Activated CD4-positive, alpha-beta memory T cell treated with anti-CD3 and anti-CD28 coated beads for 36 hours (primary cell): ENCODE measurements around the gene FUOM. TPM values are rescaled to one million over a fixed set of nuclear protein-coding genes. Genes with fewer than 3 reads are reported as not detected.

Experiments
- CTCF ChIA-PET: fragments of 350-600 bp; sonication (Branson Sonifier 250); formaldehyde crosslinking; loops from one replicate; lab custom pipeline; 2021; ENCODE audit warnings: antibody characterized with exemption, inconsistent platforms; lab: Charles Lee
- POLR2A ChIA-PET: fragments of 350-600 bp; sonication (Branson Sonifier 250); formaldehyde crosslinking; loops from one replicate; lab custom pipeline; 2021; ENCODE audit warnings: antibody characterized with exemption; lab: Charles Lee
- DNase-seq: peaks from one replicate; pipeline ENCODE4 v3.0.0-alpha.2; 2020
- H3K27ac Mint-ChIP-seq: one replicate; pipeline ENCODE4 v1.8.0; 2021; ENCODE audit warnings: mixed read lengths
- H3K27me3 Mint-ChIP-seq: one replicate; pipeline ENCODE4 v1.8.0; 2021; ENCODE audit warnings: mixed read lengths
- H3K36me3 Mint-ChIP-seq: one replicate; pipeline ENCODE4 v1.8.0; 2021; ENCODE audit warnings: mixed read lengths
- H3K4me1 Mint-ChIP-seq: one replicate; pipeline ENCODE4 v1.8.0; 2021; ENCODE audit warnings: low read depth, mixed read lengths
- H3K4me3 Mint-ChIP-seq: one replicate; pipeline ENCODE4 v1.8.0; 2021; ENCODE audit warnings: mild to moderate bottlenecking, mixed read lengths
- H3K9me3 Mint-ChIP-seq: one replicate; pipeline ENCODE4 v1.8.0; 2021; ENCODE audit warnings: mixed read lengths
- intact Hi-C: fragments of 100-400 bp; cut with micrococcal nuclease; formaldehyde crosslinking; loops from one replicate; pipeline ENCODE4 v1.15.1; 2023
- total RNA-seq, 2 experiments: library from RNA; stranded (reverse); gene quantifications; one replicate each; pipeline ENCODE4 v1.2.3, GENCODE V29; 2021

The FUOM gene
- total RNA-seq, 2 experiments from 2014 or later = 46.5 to 49.8 TPM

DNA sequence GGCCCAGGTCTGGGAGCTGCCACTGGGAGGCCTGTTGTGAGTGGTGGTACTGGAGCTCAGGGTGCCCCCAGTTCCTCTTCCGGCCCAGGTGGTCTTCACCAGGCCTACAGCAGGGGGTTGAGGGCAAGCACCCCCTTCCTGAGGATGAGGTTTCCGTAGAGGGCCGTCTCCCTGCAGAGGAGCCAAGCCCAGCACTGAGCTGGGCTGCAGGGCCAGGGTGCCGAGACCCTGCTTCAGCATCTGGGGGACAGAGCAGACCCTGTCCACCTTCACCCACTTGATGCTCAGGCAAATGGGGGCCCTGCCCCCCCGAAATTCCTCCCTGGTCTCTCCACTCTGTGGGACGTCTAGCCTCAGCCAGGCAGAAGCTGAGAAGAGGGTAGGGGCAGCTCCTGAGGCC lies 2.6 kb downstream of the FUOM start:
- Mint-ChIP-seq H3K36me3 (peaks cover 3% of the 10 kb centered on the region), H3K9me3 (no peaks in the 10 kb centered on the region), H3K27ac (no peak overlapping the region), H3K4me1 (peaks cover 3% of the 10 kb centered on the region), H3K27me3 (no peaks in the 10 kb centered on the region), H3K4me3 (no peak overlapping the region)
- CTCF ChIA-PET = no interaction called here
- intact Hi-C loops = loop anchor here (5.0 kb wide), 2 partner anchors 37 to 48 kb away; partner anchors contain the start of genes MTG1, TUBGCP2 and ZNF511
- DNase-seq = no peak
- POLR2A ChIA-PET = no interaction called here

DNA sequence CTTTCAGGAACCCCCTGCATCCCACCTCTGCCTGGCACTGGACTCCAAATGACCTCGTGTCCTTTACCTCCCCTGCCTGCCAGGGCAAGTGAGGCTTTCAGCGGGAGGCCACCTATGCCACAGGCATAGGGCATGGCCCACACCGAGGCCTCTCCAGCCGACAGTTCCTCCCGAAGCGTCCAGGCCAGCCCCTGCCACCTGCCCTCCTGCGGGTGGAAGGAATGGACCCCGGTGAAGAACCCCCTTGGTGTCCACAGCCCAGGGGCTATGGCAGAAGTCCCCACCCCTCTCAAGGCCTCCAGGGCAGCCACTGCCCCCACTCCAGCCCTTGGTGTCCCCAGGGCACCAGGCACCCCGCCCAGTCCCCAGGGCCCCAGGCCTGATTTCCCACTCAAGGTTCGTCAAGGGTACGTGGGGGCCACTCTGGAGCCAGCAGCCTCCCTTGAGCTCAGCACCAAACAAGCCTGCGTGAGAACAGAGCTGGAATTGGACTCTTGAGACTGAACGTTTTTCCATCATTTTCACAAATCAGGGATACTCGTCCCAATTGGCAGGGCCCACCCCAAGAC lies 3.1 kb downstream of the FUOM start:
- H3K4me3 Mint-ChIP-seq = no peak overlapping the region
- CTCF ChIA-PET = no interaction called here
- peaks cover 3% of the 10 kb centered on the region for H3K4me1 Mint-ChIP-seq
- POLR2A ChIA-PET = no interaction called here
- no peak for DNase-seq
- intact Hi-C loops = loop anchor here (5.0 kb wide), 2 partner anchors 38 to 47 kb away; partner anchors contain the start of genes MTG1, TUBGCP2 and ZNF511
- peaks cover 3% of the 10 kb centered on the region for H3K36me3 Mint-ChIP-seq
- no peak overlapping the region for H3K27ac Mint-ChIP-seq
- no peaks in the 10 kb centered on the region for H3K9me3 Mint-ChIP-seq
- H3K27me3 Mint-ChIP-seq = no peaks in the 10 kb centered on the region

DNA sequence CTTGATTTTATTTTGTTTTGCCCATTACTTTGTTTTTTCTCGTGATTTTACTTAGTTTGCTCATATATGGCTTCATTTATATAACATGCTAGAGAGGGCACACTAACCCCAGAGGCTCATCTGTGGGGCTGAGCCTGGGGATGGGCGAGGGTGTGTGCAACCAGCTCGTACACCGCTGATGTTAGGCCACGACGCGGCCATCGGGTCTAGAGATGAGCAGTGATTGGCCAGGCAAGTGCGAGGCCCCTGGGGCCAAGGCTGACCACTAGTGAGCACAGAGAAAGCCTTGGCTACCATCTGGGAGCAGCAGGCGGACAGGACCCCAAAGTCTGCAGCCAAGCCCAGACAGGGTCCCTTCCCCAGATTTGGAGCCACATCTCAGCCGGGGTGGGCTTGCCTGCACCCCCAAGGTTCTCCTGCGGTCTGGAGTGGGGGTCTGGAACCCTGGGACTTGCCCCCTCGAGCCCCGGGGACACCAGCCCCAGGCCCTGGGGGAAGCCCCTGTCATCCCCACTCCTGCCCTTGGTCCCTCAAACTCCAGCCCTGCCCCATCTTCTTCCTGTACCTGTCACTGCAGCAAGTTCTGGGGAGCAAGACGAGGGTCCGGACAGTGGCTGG lies 3.7 kb downstream of the FUOM start:
- CTCF ChIA-PET = interaction anchor here (1.4 kb wide), 1 partner anchor 24 kb away, joined by 8 read pairs; no protein-coding TSS in a partner anchor
- H3K27ac Mint-ChIP-seq = no peak overlapping the region
- no peak overlapping the region for H3K4me3 Mint-ChIP-seq
- peaks cover 4% of the 10 kb centered on the region for H3K4me1 Mint-ChIP-seq
- H3K9me3 Mint-ChIP-seq = no peaks in the 10 kb centered on the region
- peaks cover 3% of the 10 kb centered on the region for H3K27me3 Mint-ChIP-seq
- POLR2A ChIA-PET = no interaction called here
- peaks cover 3% of the 10 kb centered on the region for H3K36me3 Mint-ChIP-seq
- intact Hi-C loops = no loop called here
- no peak for DNase-seq

DNA sequence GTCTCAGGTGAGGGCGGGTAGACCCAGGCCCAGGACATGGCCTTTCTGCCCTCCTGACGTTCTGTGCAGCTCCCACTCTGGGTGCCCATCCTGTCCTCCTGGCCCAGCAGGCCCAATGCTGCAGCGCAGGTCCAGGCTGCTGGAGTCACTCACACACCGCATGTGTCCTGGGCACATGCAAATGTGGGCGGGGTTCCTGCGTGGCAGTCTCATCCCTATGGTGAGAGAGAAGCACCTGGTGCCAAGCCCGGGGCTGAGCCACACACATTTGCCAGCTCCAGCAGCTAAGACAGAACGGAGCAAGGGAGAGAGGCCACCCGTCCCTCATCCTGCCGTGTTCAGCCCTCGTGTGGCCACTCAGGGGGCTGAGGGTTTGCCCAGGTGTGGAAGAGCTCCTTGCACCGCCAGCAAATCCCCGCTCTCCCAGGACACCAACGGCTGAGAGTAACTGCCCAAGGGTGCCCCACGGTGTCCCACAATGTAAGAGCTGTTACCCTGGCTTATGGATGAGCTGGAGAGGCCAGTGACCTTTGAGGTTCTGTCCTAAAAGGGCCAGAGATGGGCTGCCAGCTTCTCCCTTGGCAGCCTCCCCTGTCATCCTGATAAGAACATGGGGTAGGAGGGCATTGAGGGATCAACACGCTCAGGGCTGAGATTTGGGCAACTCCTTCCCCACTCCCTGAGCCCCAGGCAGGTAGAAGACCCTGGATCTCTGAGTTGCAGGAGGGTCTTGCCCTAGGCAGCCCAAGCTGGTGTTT lies 4.4 kb downstream of the FUOM start:
- no peak overlapping the region for H3K4me3 Mint-ChIP-seq
- DNase-seq = no peak
- intact Hi-C loops = no loop called here
- ChIA-PET POLR2A (no interaction called here), CTCF (interaction anchor here (1.4 kb wide), 1 partner anchor 24 kb away, joined by 8 read pairs; no protein-coding TSS in a partner anchor)
- peaks cover 3% of the 10 kb centered on the region for H3K36me3 Mint-ChIP-seq
- H3K9me3 Mint-ChIP-seq = no peaks in the 10 kb centered on the region
- peaks cover 7% of the 10 kb centered on the region for H3K4me1 Mint-ChIP-seq
- no peak overlapping the region for H3K27ac Mint-ChIP-seq
- peaks cover 5% of the 10 kb centered on the region for H3K27me3 Mint-ChIP-seq

DNA sequence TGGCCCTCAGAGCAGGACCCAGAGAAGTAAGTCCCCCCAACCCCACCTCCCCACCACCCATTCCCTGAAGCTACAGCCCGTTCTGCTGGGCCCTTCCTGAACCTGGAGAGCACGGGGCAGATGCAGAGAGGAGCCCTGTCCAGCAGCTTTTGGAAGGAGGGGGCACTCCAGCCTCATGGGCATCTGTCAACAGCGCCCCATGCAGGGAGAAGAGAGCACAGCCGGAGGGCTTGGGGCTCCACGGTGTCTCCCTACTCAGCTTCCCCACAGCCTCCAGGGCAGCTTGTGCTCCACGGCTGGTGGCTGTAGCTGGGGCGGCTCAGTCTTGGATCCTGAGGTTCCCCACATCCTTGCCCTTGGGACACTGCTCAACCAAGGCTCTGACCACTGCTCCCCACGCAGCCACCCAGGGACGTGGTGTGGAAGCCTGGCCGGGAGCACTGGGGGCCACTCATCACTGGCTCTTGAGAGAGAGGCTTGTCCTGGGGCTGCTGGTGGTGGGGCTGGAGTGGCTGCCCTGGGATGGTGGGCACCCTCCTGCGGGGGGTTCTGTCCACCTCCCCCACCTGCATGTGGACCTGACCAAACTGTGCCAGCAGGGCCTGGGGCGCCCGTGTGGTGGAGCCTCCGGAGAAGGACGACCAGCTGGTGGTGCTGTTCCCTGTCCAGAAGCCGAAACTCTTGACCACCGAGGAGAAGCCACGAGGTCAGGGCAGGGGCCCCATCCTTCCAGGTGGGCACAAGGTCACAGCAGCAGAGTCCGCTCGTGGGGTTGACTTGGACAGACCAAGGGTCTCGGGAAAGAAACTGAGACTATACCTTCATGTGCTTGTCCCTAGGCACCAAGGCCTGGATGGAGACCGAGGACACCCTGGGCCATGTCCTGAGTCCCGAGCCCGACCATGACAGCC lies 6.2 kb downstream of the FUOM start:
- Mint-ChIP-seq H3K4me3 (no peak overlapping the region), H3K4me1 (peaks cover 7% of the 10 kb centered on the region), H3K27ac (no peak overlapping the region), H3K9me3 (no peaks in the 10 kb centered on the region), H3K27me3 (peaks cover 5% of the 10 kb centered on the region), H3K36me3 (peaks cover 3% of the 10 kb centered on the region)
- ChIA-PET POLR2A (no interaction called here), CTCF (interaction anchor here (0.6 to 1.1 kb wide), 2 partner anchors 22 to 44 kb away, joined by 3 read pairs; no protein-coding TSS in a partner anchor)
- intact Hi-C loops = no loop called here
- no peak for DNase-seq

DNA sequence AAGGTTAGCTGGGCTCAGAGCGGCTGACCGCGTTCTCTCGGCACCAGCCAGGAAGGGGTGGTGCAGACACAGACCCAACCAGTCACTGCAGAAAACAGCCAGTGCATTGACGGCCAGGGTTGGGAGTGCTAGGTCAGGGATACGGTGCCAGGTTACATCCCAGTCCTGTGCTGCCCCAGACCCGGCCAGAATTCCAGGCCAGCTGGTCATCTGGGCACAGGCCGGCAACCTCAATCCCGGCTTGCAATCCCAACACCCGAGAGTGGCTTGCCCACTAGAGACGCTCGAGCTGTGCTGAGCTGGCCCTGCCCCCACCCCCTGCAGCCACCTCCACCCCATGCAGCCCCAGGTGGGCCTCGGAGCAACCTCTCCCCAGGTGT lies 6.9 kb downstream of the FUOM start:
- peaks cover 3% of the 10 kb centered on the region for H3K4me1 Mint-ChIP-seq
- CTCF ChIA-PET = interaction anchor here (1.1 kb wide), 1 partner anchor 43 kb away, joined by 3 read pairs; no protein-coding TSS in a partner anchor
- no peak overlapping the region for H3K27ac Mint-ChIP-seq
- DNase-seq = no peak
- intact Hi-C loops = no loop called here
- no peaks in the 10 kb centered on the region for H3K9me3 Mint-ChIP-seq
- POLR2A ChIA-PET = no interaction called here
- no peak overlapping the region for H3K4me3 Mint-ChIP-seq
- H3K36me3 Mint-ChIP-seq = no peaks in the 10 kb centered on the region
- H3K27me3 Mint-ChIP-seq = peaks cover 5% of the 10 kb centered on the region

DNA sequence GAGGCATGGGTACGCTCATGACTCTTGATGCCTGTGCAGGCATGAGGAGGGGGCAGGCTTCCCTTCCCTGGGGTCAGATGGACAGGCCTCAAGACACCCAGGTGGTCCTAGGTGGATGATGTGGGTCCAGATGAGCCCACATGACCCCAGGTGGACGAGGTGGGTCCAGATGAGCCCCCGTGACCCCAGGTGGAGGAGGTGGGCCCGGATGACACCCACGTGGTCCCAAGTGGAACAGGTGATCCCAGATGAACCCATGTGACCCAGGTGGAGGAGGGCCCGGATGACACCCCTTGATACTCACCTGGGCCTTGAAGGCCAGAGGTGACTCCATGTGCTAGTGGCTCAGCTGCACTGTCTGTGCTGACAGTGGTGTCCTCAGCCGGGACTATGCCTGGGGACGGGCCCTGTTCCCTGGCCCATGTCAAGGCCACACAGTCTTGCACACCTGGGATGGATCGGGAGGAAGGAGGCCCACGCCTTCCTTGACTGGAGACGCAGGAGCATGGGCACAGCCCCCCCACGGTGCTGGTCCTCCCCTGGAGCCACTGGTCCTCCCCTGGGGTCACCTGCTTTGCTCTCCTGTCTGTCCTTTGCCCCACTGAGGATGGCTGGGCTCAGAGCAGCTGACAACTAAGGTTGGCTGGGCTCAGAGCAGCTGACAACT lies 7.4 kb downstream of the FUOM start:
- ChIA-PET CTCF (no interaction called here), POLR2A (no interaction called here)
- Mint-ChIP-seq H3K36me3 (no peaks in the 10 kb centered on the region), H3K9me3 (no peaks in the 10 kb centered on the region), H3K4me3 (no peak overlapping the region), H3K27ac (no peak overlapping the region), H3K4me1 (peaks cover 3% of the 10 kb centered on the region), H3K27me3 (peaks cover 10% of the 10 kb centered on the region)
- no peak for DNase-seq
- intact Hi-C loops = no loop called here

DNA sequence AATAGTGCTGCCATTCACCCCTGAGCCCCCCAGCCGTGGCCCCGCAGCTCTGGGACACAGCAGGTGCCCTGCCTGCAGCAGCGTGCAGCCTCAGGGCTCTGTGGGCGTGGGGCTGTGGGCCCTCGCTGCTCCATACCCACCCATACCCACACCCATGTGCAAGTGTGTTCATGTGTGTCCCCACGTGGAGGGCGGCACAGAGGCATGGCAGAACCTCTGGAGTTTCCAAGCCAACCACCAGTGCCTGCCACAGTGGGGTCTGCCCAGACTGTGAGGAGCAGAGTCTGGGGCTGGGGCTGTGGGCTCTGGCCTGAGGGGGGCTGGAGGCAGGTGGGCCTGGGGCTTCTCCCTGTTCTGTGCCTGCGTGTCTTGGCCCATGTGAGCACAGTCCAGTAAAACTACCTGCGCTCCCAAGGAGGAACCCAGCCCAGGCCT lies 8.2 kb downstream of the FUOM start:
- Mint-ChIP-seq H3K27me3 (peaks cover 18% of the 10 kb centered on the region), H3K4me1 (peaks cover 3% of the 10 kb centered on the region), H3K36me3 (no peaks in the 10 kb centered on the region), H3K9me3 (no peaks in the 10 kb centered on the region), H3K27ac (no peak overlapping the region), H3K4me3 (no peak overlapping the region)
- ChIA-PET CTCF (no interaction called here), POLR2A (no interaction called here)
- intact Hi-C loops = no loop called here
- DNase-seq = no peak

DNA sequence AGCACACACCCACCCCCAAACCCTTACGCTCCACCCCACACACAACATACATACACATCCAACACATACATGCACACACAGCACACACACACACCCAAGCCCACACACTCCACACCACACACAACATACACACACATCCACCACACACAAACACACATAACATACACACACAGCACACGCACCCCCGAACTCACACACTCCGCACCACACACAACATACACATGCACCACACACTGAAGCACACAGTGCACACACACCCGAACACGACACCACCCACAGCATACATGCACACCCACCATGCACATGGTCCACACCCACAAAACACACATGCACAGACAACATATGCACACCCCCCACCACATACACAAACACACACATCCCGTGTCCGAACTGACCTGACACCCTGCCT lies 8.7 kb downstream of the FUOM start:
- POLR2A ChIA-PET = no interaction called here
- intact Hi-C loops = no loop called here
- H3K27ac Mint-ChIP-seq = no peak overlapping the region
- no peaks in the 10 kb centered on the region for H3K36me3 Mint-ChIP-seq
- peaks cover 19% of the 10 kb centered on the region for H3K27me3 Mint-ChIP-seq
- H3K4me3 Mint-ChIP-seq = no peak overlapping the region
- peaks cover 3% of the 10 kb centered on the region for H3K4me1 Mint-ChIP-seq
- DNase-seq = no peak
- H3K9me3 Mint-ChIP-seq = no peaks in the 10 kb centered on the region
- CTCF ChIA-PET = no interaction called here

DNA sequence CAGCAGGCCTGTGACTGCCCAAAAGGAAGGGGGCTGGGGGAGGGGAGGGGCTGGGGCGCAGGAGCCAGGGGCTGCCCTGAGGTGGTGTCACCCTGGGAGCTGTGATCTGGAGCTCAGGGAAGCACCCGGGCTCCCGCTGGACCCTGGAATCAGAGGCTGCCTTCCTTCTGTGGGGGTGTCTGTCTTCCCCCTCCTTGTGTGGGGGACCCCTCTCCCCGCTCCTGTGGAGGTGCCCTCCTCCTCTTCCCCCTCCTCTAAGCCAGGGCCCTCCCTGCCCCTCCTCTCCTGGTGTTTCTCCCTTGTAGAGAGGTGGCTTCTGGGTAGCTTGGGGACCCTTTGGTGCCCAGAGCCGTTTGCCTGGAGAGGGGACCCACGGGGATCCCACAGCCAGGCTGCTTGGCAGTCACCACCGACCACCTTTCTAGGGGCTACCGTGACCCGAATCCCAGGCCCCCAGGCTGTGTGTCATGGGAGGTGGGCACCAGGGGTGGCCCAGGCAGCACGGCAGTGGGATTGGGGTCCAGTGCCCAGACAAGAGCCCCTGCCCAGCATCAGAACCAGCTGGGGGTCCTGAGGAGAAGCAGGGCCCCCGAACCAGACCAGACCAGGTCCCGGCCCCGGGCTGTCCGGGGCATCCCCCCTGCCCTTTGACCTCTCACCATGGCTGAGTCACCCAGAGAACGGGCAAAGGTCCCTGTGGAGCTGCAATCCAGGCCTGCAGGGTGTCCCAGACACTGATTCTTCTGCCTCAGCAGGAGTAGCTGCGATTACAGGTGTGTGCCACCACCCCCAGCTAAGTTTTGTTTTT lies 9.9 kb downstream of the FUOM start:
- DNase-seq = no peak
- ChIA-PET CTCF (interaction anchor here (1.0 kb wide), 2 partner anchors 18 to 19 kb away, joined by 4 to 5 read pairs; no protein-coding TSS in a partner anchor), POLR2A (interaction anchor here (0.6 to 0.9 kb wide), 3 partner anchors 10 to 766 kb away, joined by 3 to 4 read pairs (median 4); partner anchors contain the start of gene FUOM)
- Mint-ChIP-seq H3K27me3 (peaks cover 27% of the 10 kb centered on the region), H3K4me1 (peaks cover 3% of the 10 kb centered on the region), H3K9me3 (no peaks in the 10 kb centered on the region), H3K4me3 (no peak overlapping the region), H3K36me3 (no peaks in the 10 kb centered on the region), H3K27ac (no peak overlapping the region)
- intact Hi-C loops = no loop called here
